Keratinocyte (primary cell): Measurements from ENCODE around the gene GLYATL1.

Experiments used
- EZH2 ChIP-seq: IDR thresholded peaks from one replicate; pipeline ENCODE4 v1.6.1; 2012; ENCODE audit warnings: inconsistent platforms, mild to moderate bottlenecking, low read length, moderate library complexity
- TF ChIP-seq, protein P1 (sequence below), 3 experiments: IDR thresholded peaks in 1 of 3; conservative IDR thresholded peaks in 1 of 3; optimal IDR thresholded peaks in 1 of 3; 2 replicates in 2 of 3; 3 replicates in 1 of 3; pipeline versions ENCODE3 to v1.5.1; 2011; ENCODE audit warnings: low read length in 3 of 3, mild to moderate bottlenecking in 3 of 3, moderate library complexity in 2 of 3, control low read depth in 1 of 3, inconsistent platforms in 1 of 3; ENCODE audit not compliant: insufficient read depth in 2 of 3; ENCODE audit errors: extremely low read depth in 1 of 3

GRCh38 chr11:58939277-58939676, at the start of gene GLYATL1:
- TF ChIP-seq, protein P1, sequence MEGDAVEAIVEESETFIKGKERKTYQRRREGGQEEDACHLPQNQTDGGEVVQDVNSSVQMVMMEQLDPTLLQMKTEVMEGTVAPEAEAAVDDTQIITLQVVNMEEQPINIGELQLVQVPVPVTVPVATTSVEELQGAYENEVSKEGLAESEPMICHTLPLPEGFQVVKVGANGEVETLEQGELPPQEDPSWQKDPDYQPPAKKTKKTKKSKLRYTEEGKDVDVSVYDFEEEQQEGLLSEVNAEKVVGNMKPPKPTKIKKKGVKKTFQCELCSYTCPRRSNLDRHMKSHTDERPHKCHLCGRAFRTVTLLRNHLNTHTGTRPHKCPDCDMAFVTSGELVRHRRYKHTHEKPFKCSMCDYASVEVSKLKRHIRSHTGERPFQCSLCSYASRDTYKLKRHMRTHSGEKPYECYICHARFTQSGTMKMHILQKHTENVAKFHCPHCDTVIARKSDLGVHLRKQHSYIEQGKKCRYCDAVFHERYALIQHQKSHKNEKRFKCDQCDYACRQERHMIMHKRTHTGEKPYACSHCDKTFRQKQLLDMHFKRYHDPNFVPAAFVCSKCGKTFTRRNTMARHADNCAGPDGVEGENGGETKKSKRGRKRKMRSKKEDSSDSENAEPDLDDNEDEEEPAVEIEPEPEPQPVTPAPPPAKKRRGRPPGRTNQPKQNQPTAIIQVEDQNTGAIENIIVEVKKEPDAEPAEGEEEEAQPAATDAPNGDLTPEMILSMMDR (optimal IDR thresholded peaks at IDR 0.05 in 1 of 3, IDR thresholded peaks at IDR 0.05 in 1 of 3, conservative IDR thresholded peaks at IDR 0.05 in 1 of 3; ENCODE audit: extremely low read depth in 1 of 3, insufficient read depth in 2 of 3, low read length in 3 of 3), result no peak
- TF ChIP-seq EZH2, result no peak
